Gastrocnemius medialis (tissue), 4 donors: ENCODE data around the gene LASP1NB. TPM values are rescaled to one million over a fixed set of nuclear protein-coding genes. Genes with fewer than 3 reads are reported as not detected.

Experiments used
- ATAC-seq, 2 donors: fragments of 150-250 bp; one replicate each; pipeline ENCODE4 v1.9.1; 2016
- DNase-seq, 2 donors: peaks; one replicate each; pipeline ENCODE4 v3.0.0-alpha.2; 2019
- H3K27ac ChIP-seq, 4 donors: fragments of 200-600 bp; sonication (generic); 1 replicate in 1 of 4; 2 replicates in 3 of 4; pipeline ENCODE4 v1.5.1; 2016 to 2018; ENCODE audit warnings: mild to moderate bottlenecking in 2 of 4, moderate library complexity in 1 of 4
- H3K27me3 ChIP-seq, 3 donors: fragments of 200-600 bp; sonication (generic) in 2 of 3; 1 replicate in 1 of 3; 2 replicates in 2 of 3; pipeline versions ENCODE4 v1.5.1 to v1.6.0; 2016 to 2019; ENCODE audit warnings: mild to moderate bottlenecking in 1 of 3, moderate library complexity in 1 of 3
- H3K36me3 ChIP-seq, 2 donors: fragments of 200-600 bp; sonication (generic) in 1 of 2; one replicate each; pipeline ENCODE4 v1.5.1; 2017 to 2018
- H3K4me1 ChIP-seq, 2 donors: fragments of 200-600 bp; sonication (generic) in 1 of 2; one replicate each; pipeline ENCODE4 v1.5.1; 2016 to 2017; ENCODE audit warnings: mild to moderate bottlenecking in 2 of 2
- H3K4me3 ChIP-seq, 4 donors: fragments of 200-600 bp; sonication (generic) in 3 of 4; 1 replicate in 1 of 4; 2 replicates in 3 of 4; pipeline ENCODE4 v1.5.1; 2016 to 2019; ENCODE audit warnings: mild to moderate bottlenecking in 2 of 4
- H3K9me3 ChIP-seq, 3 donors: fragments of 200-600 bp; sonication (generic) in 2 of 3; 1 replicate in 1 of 3; 2 replicates in 2 of 3; pipeline ENCODE4 v1.5.1; 2016 to 2019
- POLR2A ChIP-seq, 2 donors: fragments of 450-650 bp; IDR thresholded peaks; one replicate each; pipeline ENCODE4 v1.6.1; 2017; ENCODE audit warnings: antibody characterized with exemption in 2 of 2, mild to moderate bottlenecking in 2 of 2, moderate library complexity in 2 of 2
- in situ Hi-C, 4 donors: fragments of 200-750 bp; cut with MboI; loops; one replicate each; pipeline versions ENCODE4 v1.15.0 to v1.8.0; 2017; ENCODE audit warnings: low sequenced_read_pairs in 4 of 4
- intact Hi-C: fragments of 100-400 bp; cut with DNase I; formaldehyde crosslinking; loops from one replicate; pipeline ENCODE4 v1.15.1; 2023; ENCODE audit warnings: low total_unique reads
- microRNA-seq, 2 donors: library from miRNA; unstranded; fragments of <30 nt; microRNA quantifications; one replicate each; pipeline ENCODE4, GENCODE V29; 2016; ENCODE audit warnings: borderline replicate concordance in 2 of 2
- total RNA-seq, 4 donors: library from RNA; depleted of rRNA; stranded (reverse); fragments of >200 nt; gene quantifications; one replicate each; pipeline versions ENCODE4 v1.1.0 to v1.2.3, GENCODE V29; 2016
- TF ChIP-seq, protein P1 (sequence below), 5 experiments: fragments of 450-650 bp in 3 of 5; fragments of 200-600 bp in 2 of 5; sonication (generic) in 2 of 5; IDR thresholded peaks in 4 of 5; conservative IDR thresholded peaks in 1 of 5; 1 replicate in 4 of 5; 2 replicates in 1 of 5; pipeline ENCODE4 v1.5.1; 2016 to 2019; ENCODE audit warnings: antibody characterized with exemption in 5 of 5, mild to moderate bottlenecking in 3 of 5, moderate library complexity in 3 of 5

Gene LASP1NB

GRCh38 chr17:38978180-38978579, 52.8 kb downstream of the LASP1NB start:
- in situ Hi-C loops = loop anchor here in 1 of 4 donors (25.0 kb wide), 1 partner anchor 91 kb away; no protein-coding TSS in a partner anchor
- intact Hi-C loops = no loop called here
- ATAC-seq (no peak), DNase-seq (no peak)
- H3K27me3 ChIP-seq = no peaks in the 10 kb centered on the region
- H3K4me3 ChIP-seq = no peak overlapping the region
- TF ChIP-seq, protein P1, sequence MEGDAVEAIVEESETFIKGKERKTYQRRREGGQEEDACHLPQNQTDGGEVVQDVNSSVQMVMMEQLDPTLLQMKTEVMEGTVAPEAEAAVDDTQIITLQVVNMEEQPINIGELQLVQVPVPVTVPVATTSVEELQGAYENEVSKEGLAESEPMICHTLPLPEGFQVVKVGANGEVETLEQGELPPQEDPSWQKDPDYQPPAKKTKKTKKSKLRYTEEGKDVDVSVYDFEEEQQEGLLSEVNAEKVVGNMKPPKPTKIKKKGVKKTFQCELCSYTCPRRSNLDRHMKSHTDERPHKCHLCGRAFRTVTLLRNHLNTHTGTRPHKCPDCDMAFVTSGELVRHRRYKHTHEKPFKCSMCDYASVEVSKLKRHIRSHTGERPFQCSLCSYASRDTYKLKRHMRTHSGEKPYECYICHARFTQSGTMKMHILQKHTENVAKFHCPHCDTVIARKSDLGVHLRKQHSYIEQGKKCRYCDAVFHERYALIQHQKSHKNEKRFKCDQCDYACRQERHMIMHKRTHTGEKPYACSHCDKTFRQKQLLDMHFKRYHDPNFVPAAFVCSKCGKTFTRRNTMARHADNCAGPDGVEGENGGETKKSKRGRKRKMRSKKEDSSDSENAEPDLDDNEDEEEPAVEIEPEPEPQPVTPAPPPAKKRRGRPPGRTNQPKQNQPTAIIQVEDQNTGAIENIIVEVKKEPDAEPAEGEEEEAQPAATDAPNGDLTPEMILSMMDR (IDR thresholded peaks at IDR 0.05 in 4 of 5, conservative IDR thresholded peaks at IDR 0.05 in 1 of 5) = no peak
- no peak for TF ChIP-seq POLR2A (IDR thresholded peaks at IDR 0.05)
- peaks cover 0 to 9% of the 10 kb centered on the region in 2 donors for H3K4me1 ChIP-seq
- no peaks in the 10 kb centered on the region for H3K36me3 ChIP-seq
- H3K9me3 ChIP-seq = no peaks in the 10 kb centered on the region
- H3K27ac ChIP-seq = no peak overlapping the region

Small RNA genes lying within 50 kb of the gene (microRNA-seq; reads per million reads assigned to microRNA genes)
- 0 reads per million in 2 donors for gene MIR6779

Other genes starting within 250 kb of the LASP1NB start
- 10 to 100 TPM; 48.2 to 76.8 (median 56.3) TPM for gene MLLT6, start 220.3 kb upstream of the LASP1NB start, total RNA-seq
- 10 to 100 TPM; 10.0 to 25.8 (median 13.3) TPM for gene CISD3, start 195.3 kb upstream of the LASP1NB start, total RNA-seq
- gene PCGF2, start 177.3 kb upstream of the LASP1NB start, total RNA-seq = 1 to 10 TPM; 1.3 to 4.0 (median 1.6) TPM
- 100 to 1,000 TPM; 211 to 334 (median 280) TPM for gene PSMB3, start 172.9 kb upstream of the LASP1NB start, total RNA-seq
- 10 to 100 TPM; 57.2 to 97.0 (median 76.8) TPM for gene PIP4K2B, start 126.1 kb upstream of the LASP1NB start, total RNA-seq
- gene CWC25, start 100.3 kb upstream of the LASP1NB start, total RNA-seq = 10 to 100 TPM in 3 of 4 donors, 1 to 10 TPM in 1; 9.1 to 14.4 (median 12.3) TPM
- 1,000 to 10,000 TPM in 1 of 4 donors, 100 to 1,000 TPM in 3; 878 to 1,126 (median 955) TPM for gene RPL23, start 71.9 kb upstream of the LASP1NB start, total RNA-seq
- gene LASP1, start 55.6 kb upstream of the LASP1NB start, total RNA-seq = 10 to 100 TPM; 10.7 to 24.1 (median 20.5) TPM
- gene FBXO47, start 41.8 kb downstream of the LASP1NB start, total RNA-seq = not detected
- 1 to 10 TPM in 3 of 4 donors, under 1 TPM in 1; 0.49 to 4.5 (median 2.4) TPM for gene PLXDC1, start 226.0 kb downstream of the LASP1NB start, total RNA-seq
- under 1 TPM in 2 of 4 donors, not detected in 2; 0.20 to 0.22 TPM for gene ARL5C, start 240.5 kb downstream of the LASP1NB start, total RNA-seq